Transverse colon (tissue), 4 donors: Measurements from ENCODE around the gene OR56A1. TPM values are rescaled to one million over a fixed set of nuclear protein-coding genes. Genes with fewer than 3 reads are reported as not detected.

Source experiments
- DNase-seq: peaks from one replicate; pipeline ENCODE4 v3.0.0-alpha.2; 2019
- H3K27ac ChIP-seq, 4 donors: fragments of 200-600 bp; sonication (generic); 2 replicates each; pipeline ENCODE4 v1.5.1; 2016 to 2018; ENCODE audit warnings: inconsistent platforms in 4 of 4
- H3K27me3 ChIP-seq: fragments of 200-600 bp; sonication (generic); 2 replicates; pipeline ENCODE4 v1.5.1; 2017; ENCODE audit warnings: inconsistent platforms
- H3K36me3 ChIP-seq, 4 donors: fragments of 200-600 bp; sonication (generic); 2 replicates each; pipeline ENCODE4 v1.5.1; 2017 to 2019; ENCODE audit warnings: inconsistent platforms in 4 of 4
- H3K4me1 ChIP-seq, 4 donors: fragments of 200-600 bp; sonication (generic); 2 replicates each; pipeline ENCODE4 v1.5.1; 2017 to 2020; ENCODE audit warnings: inconsistent platforms in 4 of 4
- H3K4me3 ChIP-seq, 4 donors: fragments of 200-600 bp; sonication (generic); 1 replicate in 1 of 4; 2 replicates in 3 of 4; pipeline versions ENCODE4 v1.5.1 to v1.6.1; 2017 to 2019; ENCODE audit warnings: inconsistent platforms in 4 of 4
- H3K9me3 ChIP-seq, 2 donors: fragments of 200-600 bp; sonication (generic); 2 replicates each; pipeline ENCODE4 v1.5.1; 2017 to 2019; ENCODE audit warnings: inconsistent platforms in 2 of 2
- EP300 ChIP-seq: sonication (generic); formaldehyde crosslinking; IDR thresholded peaks from one replicate; pipeline ENCODE4 v1.6.1; 2017; ENCODE audit warnings: antibody characterized with exemption, low read depth
- POLR2A ChIP-seq: fragments of 450-650 bp; IDR thresholded peaks from one replicate; pipeline ENCODE4 v1.6.1; 2016; ENCODE audit warnings: antibody characterized with exemption, mild to moderate bottlenecking, moderate library complexity
- POLR2AphosphoS5 ChIP-seq, 3 donors: sonication (generic); formaldehyde crosslinking; IDR thresholded peaks; one replicate each; pipeline ENCODE4 v1.6.1; 2016; ENCODE audit warnings: antibody characterized with exemption in 3 of 3
- WGBS, 2 donors: methylation state at CpG; one replicate each; pipeline ENCODE4 v1.1.5; 2018; ENCODE audit warnings: low coverage in 1 of 2; 5-methylcytosine and 5-hydroxymethylcytosine counted together
- in situ Hi-C, 4 donors: fragments of 200-750 bp; cut with MboI; loops; one replicate each; pipeline versions ENCODE4 v1.15.0 to v1.15.1; 2017; ENCODE audit warnings: low sequenced_read_pairs in 3 of 4, low pct_ligation_motif_present in 1 of 4, low pct_unique_long_range_greater_than_20kb in 1 of 4
- intact Hi-C: fragments of 100-400 bp; cut with DNase I; formaldehyde crosslinking; loops from one replicate; pipeline ENCODE4 v1.15.1; 2023; ENCODE audit warnings: low total_unique reads
- small RNA-seq, 4 donors: library from RNA; depleted of rRNA; stranded (forward); fragments of <200 nt; gene quantifications; one replicate each; pipeline ENCODE3, GENCODE V24; 2016
- total RNA-seq, 4 donors: library from RNA; depleted of rRNA; stranded (reverse); fragments of >200 nt; gene quantifications; one replicate each; pipeline ENCODE4 v1.1.0, GENCODE V29; 2016
- TF ChIP-seq, protein P1 (sequence below), 5 experiments: fragments of 200-600 bp in 3 of 5; fragments of 450-650 bp in 2 of 5; sonication (generic) in 3 of 5; IDR thresholded peaks; 1 replicate in 2 of 5; 2 replicates in 3 of 5; pipeline ENCODE4 v1.5.1; 2016 to 2017; ENCODE audit warnings: antibody characterized with exemption in 5 of 5, inconsistent platforms in 3 of 5, mild to moderate bottlenecking in 2 of 5, moderate library complexity in 1 of 5

The OR56A1 gene
- total RNA-seq, 4 donors from 2014 or later, result 0.14 TPM; not detected in 3

DNA sequence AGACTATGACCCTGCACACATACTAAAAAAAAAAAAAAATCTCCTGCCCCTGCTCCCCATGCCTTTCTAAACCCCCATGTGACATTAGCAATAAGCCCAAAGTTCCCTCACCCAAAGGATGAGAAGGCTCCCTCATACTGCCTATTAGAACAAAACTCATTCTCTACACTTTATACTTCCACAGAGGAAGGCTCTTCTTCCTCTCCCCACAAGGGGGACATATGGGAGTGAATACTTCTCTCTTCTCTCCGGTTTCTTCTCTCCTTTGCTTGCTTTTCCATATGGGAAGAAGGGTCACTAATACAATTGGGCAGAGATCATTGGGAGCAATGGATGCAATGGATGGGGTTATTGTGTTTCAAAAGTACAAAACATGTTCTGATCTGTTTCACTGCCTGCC lies 47.1 kb downstream of the OR56A1 start:
- H3K27me3 ChIP-seq, result no peaks in the 10 kb centered on the region
- 27 to 64% methylated on average over 1 of the region's 1 CpG for WGBS, 2 donors
- no peak overlapping the region for H3K4me3 ChIP-seq
- no peak for TF ChIP-seq POLR2AphosphoS5 (IDR thresholded peaks at IDR 0.05)
- TF ChIP-seq, protein P1, sequence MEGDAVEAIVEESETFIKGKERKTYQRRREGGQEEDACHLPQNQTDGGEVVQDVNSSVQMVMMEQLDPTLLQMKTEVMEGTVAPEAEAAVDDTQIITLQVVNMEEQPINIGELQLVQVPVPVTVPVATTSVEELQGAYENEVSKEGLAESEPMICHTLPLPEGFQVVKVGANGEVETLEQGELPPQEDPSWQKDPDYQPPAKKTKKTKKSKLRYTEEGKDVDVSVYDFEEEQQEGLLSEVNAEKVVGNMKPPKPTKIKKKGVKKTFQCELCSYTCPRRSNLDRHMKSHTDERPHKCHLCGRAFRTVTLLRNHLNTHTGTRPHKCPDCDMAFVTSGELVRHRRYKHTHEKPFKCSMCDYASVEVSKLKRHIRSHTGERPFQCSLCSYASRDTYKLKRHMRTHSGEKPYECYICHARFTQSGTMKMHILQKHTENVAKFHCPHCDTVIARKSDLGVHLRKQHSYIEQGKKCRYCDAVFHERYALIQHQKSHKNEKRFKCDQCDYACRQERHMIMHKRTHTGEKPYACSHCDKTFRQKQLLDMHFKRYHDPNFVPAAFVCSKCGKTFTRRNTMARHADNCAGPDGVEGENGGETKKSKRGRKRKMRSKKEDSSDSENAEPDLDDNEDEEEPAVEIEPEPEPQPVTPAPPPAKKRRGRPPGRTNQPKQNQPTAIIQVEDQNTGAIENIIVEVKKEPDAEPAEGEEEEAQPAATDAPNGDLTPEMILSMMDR (IDR thresholded peaks at IDR 0.05), result no peak
- no peak for TF ChIP-seq EP300
- no peak for TF ChIP-seq POLR2A
- H3K4me1 ChIP-seq, result no peaks in the 10 kb centered on the region
- H3K9me3 ChIP-seq, result no peaks in the 10 kb centered on the region
- intact Hi-C loops, result no loop called here
- in situ Hi-C loops, result no loop called here
- no peaks in the 10 kb centered on the region for H3K36me3 ChIP-seq
- DNase-seq, result no peak
- no peak overlapping the region for H3K27ac ChIP-seq

DNA sequence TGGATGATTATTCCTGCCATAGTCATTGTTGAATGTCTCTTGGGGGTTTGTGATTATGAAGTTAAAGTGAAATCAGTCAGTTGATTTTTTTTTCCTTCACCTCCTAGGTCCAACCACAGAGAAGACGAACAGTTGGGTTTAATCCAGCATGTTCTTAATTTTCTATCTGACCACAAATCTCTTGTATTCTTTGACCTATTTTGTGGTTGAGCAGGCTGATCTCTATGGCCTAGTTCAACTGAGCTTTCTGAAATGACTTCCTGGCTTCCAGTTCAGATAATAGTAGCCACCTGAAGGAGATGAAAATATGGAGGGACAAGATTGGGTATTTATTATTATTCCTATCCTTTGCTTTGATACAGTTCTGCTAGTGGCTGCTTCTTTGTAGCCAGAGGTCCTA lies 57.0 kb downstream of the OR56A1 start:
- no peaks in the 10 kb centered on the region for H3K9me3 ChIP-seq
- in situ Hi-C loops, result no loop called here
- no peaks in the 10 kb centered on the region for H3K36me3 ChIP-seq
- WGBS, 2 donors, result 63 to 67% methylated on average over 1 of the region's 1 CpG
- intact Hi-C loops, result no loop called here
- TF ChIP-seq POLR2AphosphoS5 (IDR thresholded peaks at IDR 0.05), result no peak
- TF ChIP-seq POLR2A, result no peak
- no peak for TF ChIP-seq EP300
- TF ChIP-seq, protein P1 (IDR thresholded peaks at IDR 0.05), result no peak
- H3K27me3 ChIP-seq, result no peaks in the 10 kb centered on the region
- H3K4me3 ChIP-seq, result no peak overlapping the region
- no peaks in the 10 kb centered on the region for H3K4me1 ChIP-seq
- DNase-seq, result no peak
- no peak overlapping the region for H3K27ac ChIP-seq

Small RNA genes within 50 kb of the gene (small RNA-seq; reads per million reads assigned to genes)
- gene RNA5SP329, result 0 to 0.42 (median 0.15) reads per million in 4 donors

Other genes with a start within 250 kb of the OR56A1 start
- 1 to 10 TPM in 1 of 4 donors, not detected in 3; 1.1 TPM for gene OR52N5, start 247.4 kb downstream of the OR56A1 start, total RNA-seq
- gene OR52N1, start 239.5 kb downstream of the OR56A1 start, total RNA-seq, result not detected
- gene OR52N2, start 221.8 kb downstream of the OR56A1 start, total RNA-seq, result not detected
- gene OR52E6, start 188.9 kb downstream of the OR56A1 start, total RNA-seq, result not detected
- not detected for gene OR52E8, start 173.1 kb downstream of the OR56A1 start, total RNA-seq
- not detected for gene OR52E4, start 150.1 kb downstream of the OR56A1 start, total RNA-seq
- not detected for gene OR52E5, start 137.6 kb downstream of the OR56A1 start, total RNA-seq
- gene OR56A3, start 88.5 kb downstream of the OR56A1 start, total RNA-seq, result not detected
- gene OR56A5, start 62.3 kb downstream of the OR56A1 start, total RNA-seq, result not detected
- not detected for gene OR52L1, start 43.8 kb downstream of the OR56A1 start, total RNA-seq
- under 1 TPM in 1 of 4 donors, not detected in 3; 0.14 TPM for gene OR56A4, start 23.8 kb downstream of the OR56A1 start, total RNA-seq
- not detected for gene OR56B4, start 76.9 kb upstream of the OR56A1 start, total RNA-seq
- 1 to 10 TPM in 1 of 4 donors, under 1 TPM in 1, not detected in 2; 0.41 to 1.6 TPM for gene OR52B2, start 139.6 kb upstream of the OR56A1 start, total RNA-seq
- gene OR52W1, start 168.5 kb upstream of the OR56A1 start, total RNA-seq, result not detected
- gene C11orf42, start 174.8 kb upstream of the OR56A1 start, total RNA-seq, result not detected
- 100 to 1,000 TPM; 190 to 681 (median 228) TPM for gene FHIP1B, start 203.9 kb upstream of the OR56A1 start, total RNA-seq
- gene CNGA4, start 208.3 kb upstream of the OR56A1 start, total RNA-seq, result under 1 TPM in 1 of 4 donors, not detected in 3; 0.14 TPM
- gene CCKBR, start 229.1 kb upstream of the OR56A1 start, total RNA-seq, result under 1 TPM in 1 of 4 donors, not detected in 3; 0.48 TPM